HG03571 (cell line): ENCODE data around the gene TCTN2.

ENCODE experiments used
- ATAC-seq: cut with Tn5 transposase; IDR thresholded peaks from one replicate; pipeline ENCODE4 v1.9.1; 2021; ENCODE audit not compliant: unreplicated experiment

Gene TCTN2

GRCh38 chr12:123734268-123734667 lies 63.4 kb downstream of the TCTN2 start:
- no peak for ATAC-seq

GRCh38 chr12:123741937-123742572 lies 71.1 kb downstream of the TCTN2 start:
- no peak for ATAC-seq

GRCh38 chr12:123743002-123743401 lies 72.1 kb downstream of the TCTN2 start:
- no peak for ATAC-seq

- no peak for ATAC-seq
These were observed 73.9 kb downstream of the TCTN2 start for GRCh38 chr12:123744836-123745235.

GRCh38 chr12:123747309-123747708 lies 76.4 kb downstream of the TCTN2 start:
- ATAC-seq = no peak

- no peak for ATAC-seq
These were observed 77.2 kb downstream of the TCTN2 start for GRCh38 chr12:123748161-123748560.

- ATAC-seq = no peak
These were observed 77.7 kb downstream of the TCTN2 start for GRCh38 chr12:123748661-123749060.

GRCh38 chr12:123749355-123749754 lies 78.4 kb downstream of the TCTN2 start:
- ATAC-seq = no peak

- ATAC-seq = no peak
These were observed 79.3 kb downstream of the TCTN2 start for GRCh38 chr12:123750159-123750656.

- no peak for ATAC-seq
These were observed 81.1 kb downstream of the TCTN2 start for GRCh38 chr12:123752046-123752445.

- no peak for ATAC-seq
These were observed 83.3 kb downstream of the TCTN2 start for GRCh38 chr12:123754041-123754772.

- ATAC-seq = no peak
These were observed 86.6 kb downstream of the TCTN2 start for GRCh38 chr12:123757561-123757960.
